ENCODE data around the gene OR2M2. TPM values are rescaled to one million over a fixed set of nuclear protein-coding genes. Genes with fewer than 3 reads are reported as not detected.

Gene OR2M2, protein sequence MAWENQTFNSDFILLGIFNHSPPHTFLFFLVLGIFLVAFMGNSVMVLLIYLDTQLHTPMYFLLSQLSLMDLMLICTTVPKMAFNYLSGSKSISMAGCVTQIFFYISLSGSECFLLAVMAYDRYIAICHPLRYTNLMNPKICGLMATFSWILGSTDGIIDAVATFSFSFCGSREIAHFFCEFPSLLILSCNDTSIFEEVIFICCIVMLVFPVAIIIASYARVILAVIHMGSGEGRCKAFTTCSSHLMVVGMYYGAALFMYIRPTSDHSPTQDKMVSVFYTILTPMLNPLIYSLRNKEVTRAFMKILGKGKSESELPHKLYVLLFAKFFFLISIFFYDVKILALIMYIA
- not detected in 2 replicates for total RNA-seq
- long read RNA-seq: 0 reads

DNA sequence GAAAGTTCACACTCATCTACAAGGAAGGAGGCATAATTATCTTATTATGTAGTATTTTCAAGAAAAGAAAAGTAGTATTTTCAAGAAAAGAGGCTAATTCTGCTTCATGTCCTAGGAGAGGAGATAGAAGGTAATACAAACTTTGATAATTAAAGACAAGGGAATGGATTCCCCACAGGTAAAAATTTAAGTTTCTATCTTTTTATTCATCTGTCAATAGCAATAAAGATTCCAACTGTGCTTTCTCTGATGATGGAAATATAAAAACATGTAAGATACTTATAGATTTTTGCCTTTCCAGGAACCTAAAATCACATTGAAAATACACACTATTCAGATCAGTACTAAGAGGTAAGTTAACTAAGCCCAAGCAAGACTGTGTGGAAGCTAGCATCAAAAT, at the start of gene OR2M2:
OR2M2 (plus strand) TSS at position 301 of the 400 bp plus-strand sequence. CDS start 5,165 bp downstream, outside the sequence.
- no peak within 1 kb of the TSS for H3K4me3 Mint-ChIP-seq (ENCODE audit: unreplicated experiment)
- TF ChIP-seq, protein P1, sequence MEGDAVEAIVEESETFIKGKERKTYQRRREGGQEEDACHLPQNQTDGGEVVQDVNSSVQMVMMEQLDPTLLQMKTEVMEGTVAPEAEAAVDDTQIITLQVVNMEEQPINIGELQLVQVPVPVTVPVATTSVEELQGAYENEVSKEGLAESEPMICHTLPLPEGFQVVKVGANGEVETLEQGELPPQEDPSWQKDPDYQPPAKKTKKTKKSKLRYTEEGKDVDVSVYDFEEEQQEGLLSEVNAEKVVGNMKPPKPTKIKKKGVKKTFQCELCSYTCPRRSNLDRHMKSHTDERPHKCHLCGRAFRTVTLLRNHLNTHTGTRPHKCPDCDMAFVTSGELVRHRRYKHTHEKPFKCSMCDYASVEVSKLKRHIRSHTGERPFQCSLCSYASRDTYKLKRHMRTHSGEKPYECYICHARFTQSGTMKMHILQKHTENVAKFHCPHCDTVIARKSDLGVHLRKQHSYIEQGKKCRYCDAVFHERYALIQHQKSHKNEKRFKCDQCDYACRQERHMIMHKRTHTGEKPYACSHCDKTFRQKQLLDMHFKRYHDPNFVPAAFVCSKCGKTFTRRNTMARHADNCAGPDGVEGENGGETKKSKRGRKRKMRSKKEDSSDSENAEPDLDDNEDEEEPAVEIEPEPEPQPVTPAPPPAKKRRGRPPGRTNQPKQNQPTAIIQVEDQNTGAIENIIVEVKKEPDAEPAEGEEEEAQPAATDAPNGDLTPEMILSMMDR (IDR thresholded peaks at IDR 0.05): no peak
- H3K9me3 Mint-ChIP-seq (ENCODE audit: unreplicated experiment): peaks cover 34% of the 10 kb centered on the region
- no peak within 1 kb of the TSS for H3K27ac Mint-ChIP-seq (ENCODE audit: unreplicated experiment)
- no peak for DNase-seq (ENCODE audit: extremely low spot score, unreplicated experiment)
- H3K36me3 Mint-ChIP-seq (ENCODE audit: unreplicated experiment): no peaks in the 10 kb centered on the region
- H3K27me3 Mint-ChIP-seq (ENCODE audit: unreplicated experiment): no peaks in the 10 kb centered on the region
- H3K4me1 Mint-ChIP-seq (ENCODE audit: unreplicated experiment): no peaks in the 10 kb centered on the region

DNA sequence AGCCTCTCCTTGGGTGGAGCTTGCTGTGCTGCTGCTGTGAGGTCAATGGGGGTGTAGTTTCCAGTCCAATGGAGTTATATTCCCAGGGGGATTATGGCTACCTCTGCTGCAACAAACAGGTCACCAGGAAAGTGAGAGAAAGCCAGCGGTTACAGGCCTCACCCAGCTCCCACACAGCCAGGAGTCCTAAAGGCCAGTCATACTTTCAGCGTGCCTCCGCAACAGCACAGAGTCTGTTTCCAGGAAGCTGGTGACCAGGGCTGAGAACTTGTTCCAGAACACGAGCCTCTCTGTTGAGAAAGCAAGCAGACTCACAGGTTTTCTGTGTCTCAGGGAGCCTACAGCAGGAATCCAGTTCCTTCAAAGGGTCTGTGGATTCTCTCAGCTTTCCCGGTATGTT, 47.0 kb upstream of the OR2M2 start:
- Mint-ChIP-seq H3K27me3 (ENCODE audit: unreplicated experiment) (no peaks in the 10 kb centered on the region), H3K4me1 (ENCODE audit: unreplicated experiment) (no peaks in the 10 kb centered on the region), H3K27ac (ENCODE audit: unreplicated experiment) (no peak overlapping the region), H3K36me3 (ENCODE audit: unreplicated experiment) (no peaks in the 10 kb centered on the region), H3K9me3 (ENCODE audit: unreplicated experiment) (peaks cover 66% of the 10 kb centered on the region), H3K4me3 (ENCODE audit: unreplicated experiment) (no peak overlapping the region)
- TF ChIP-seq, protein P1 (IDR thresholded peaks at IDR 0.05): no peak
- DNase-seq (ENCODE audit: extremely low spot score, unreplicated experiment): no peak

DNA sequence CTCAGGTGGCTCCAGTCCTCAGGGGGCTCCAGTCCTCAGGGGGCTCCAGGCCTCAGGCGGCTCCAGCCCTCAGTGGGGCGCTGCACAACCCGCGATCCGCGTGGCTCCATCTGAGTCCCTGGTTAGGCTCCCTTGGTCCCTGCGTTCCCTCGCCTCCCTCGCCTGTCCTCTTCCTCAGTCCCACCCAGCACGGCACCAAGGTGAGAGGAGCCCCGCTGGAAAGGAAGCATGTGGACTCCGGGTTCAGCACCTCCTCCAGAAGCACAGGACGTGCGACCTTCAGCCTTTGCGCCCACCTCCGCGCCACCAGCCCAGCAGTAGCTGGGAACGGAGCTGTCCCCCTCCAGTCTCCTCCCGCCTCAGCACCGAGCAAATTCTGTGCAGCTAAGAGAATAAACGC, 37.8 kb upstream of the OR2M2 start:
- H3K27me3 Mint-ChIP-seq (ENCODE audit: unreplicated experiment): no peaks in the 10 kb centered on the region
- TF ChIP-seq, protein P1 (IDR thresholded peaks at IDR 0.05): no peak
- H3K27ac Mint-ChIP-seq (ENCODE audit: unreplicated experiment): no peak overlapping the region
- H3K4me1 Mint-ChIP-seq (ENCODE audit: unreplicated experiment): no peaks in the 10 kb centered on the region
- H3K4me3 Mint-ChIP-seq (ENCODE audit: unreplicated experiment): no peak overlapping the region
- peaks cover 45% of the 10 kb centered on the region for H3K9me3 Mint-ChIP-seq (ENCODE audit: unreplicated experiment)
- no peaks in the 10 kb centered on the region for H3K36me3 Mint-ChIP-seq (ENCODE audit: unreplicated experiment)
- no peak for DNase-seq (ENCODE audit: extremely low spot score, unreplicated experiment)

DNA sequence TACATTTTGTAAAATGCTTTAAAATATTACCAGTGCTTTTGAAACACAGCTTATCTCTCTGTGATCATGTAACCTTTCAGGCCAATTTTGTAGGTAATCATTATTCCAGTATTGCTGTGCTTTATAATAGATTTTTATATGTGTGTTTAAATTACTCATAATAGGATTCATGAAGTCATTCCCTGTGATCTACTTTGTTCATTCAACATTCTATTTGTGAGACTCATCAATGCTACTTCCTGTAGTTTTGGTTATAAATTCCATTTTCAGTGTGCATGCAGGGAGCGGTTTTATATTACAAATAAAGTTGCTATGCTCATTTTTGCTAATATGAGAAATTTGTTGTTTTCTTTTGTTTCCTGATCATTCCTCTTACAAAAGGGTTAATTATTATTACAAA, 33.8 kb upstream of the OR2M2 start:
- H3K9me3 Mint-ChIP-seq (ENCODE audit: unreplicated experiment): peaks cover 45% of the 10 kb centered on the region
- no peaks in the 10 kb centered on the region for H3K36me3 Mint-ChIP-seq (ENCODE audit: unreplicated experiment)
- H3K27ac Mint-ChIP-seq (ENCODE audit: unreplicated experiment): no peak overlapping the region
- no peaks in the 10 kb centered on the region for H3K27me3 Mint-ChIP-seq (ENCODE audit: unreplicated experiment)
- no peaks in the 10 kb centered on the region for H3K4me1 Mint-ChIP-seq (ENCODE audit: unreplicated experiment)
- H3K4me3 Mint-ChIP-seq (ENCODE audit: unreplicated experiment): no peak overlapping the region
- TF ChIP-seq, protein P1 (IDR thresholded peaks at IDR 0.05): no peak
- DNase-seq (ENCODE audit: extremely low spot score, unreplicated experiment): no peak

DNA sequence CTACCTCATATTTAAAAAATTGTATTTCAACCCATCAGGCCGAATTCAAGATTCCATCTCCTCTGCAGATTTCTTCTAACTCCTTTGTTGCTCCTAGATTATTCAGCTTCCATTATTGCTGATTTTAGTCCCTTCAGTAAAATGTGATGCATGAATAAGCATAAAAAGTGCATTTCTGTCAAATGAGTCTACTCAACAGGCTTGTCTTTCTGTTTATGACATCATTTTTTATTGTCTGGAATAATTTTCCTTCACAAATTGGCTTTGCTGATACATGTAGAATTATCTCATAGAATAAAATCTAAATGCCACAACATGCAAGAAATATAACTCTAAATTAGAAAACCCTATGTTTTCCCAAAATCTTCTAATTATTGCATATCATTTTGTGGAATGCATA, 31.3 kb upstream of the OR2M2 start:
- TF ChIP-seq, protein P1 (IDR thresholded peaks at IDR 0.05): no peak
- DNase-seq (ENCODE audit: extremely low spot score, unreplicated experiment): no peak
- no peak overlapping the region for H3K4me3 Mint-ChIP-seq (ENCODE audit: unreplicated experiment)
- H3K36me3 Mint-ChIP-seq (ENCODE audit: unreplicated experiment): no peaks in the 10 kb centered on the region
- H3K9me3 Mint-ChIP-seq (ENCODE audit: unreplicated experiment): peaks cover 48% of the 10 kb centered on the region
- no peak overlapping the region for H3K27ac Mint-ChIP-seq (ENCODE audit: unreplicated experiment)
- no peaks in the 10 kb centered on the region for H3K27me3 Mint-ChIP-seq (ENCODE audit: unreplicated experiment)
- no peaks in the 10 kb centered on the region for H3K4me1 Mint-ChIP-seq (ENCODE audit: unreplicated experiment)
